Suprapubic skin (tissue), 4 donors: Measurements from ENCODE around the gene ZNF540. TPM values are rescaled to one million over a fixed set of nuclear protein-coding genes. Genes with fewer than 3 reads are reported as not detected.

Experiments used
- DNase-seq, 2 donors: peaks; one replicate each; pipeline ENCODE4 v3.0.0-alpha.2; 2019; ENCODE audit warnings: low spot score in 2 of 2
- H3K27ac ChIP-seq: fragments of 200-600 bp; sonication (generic); one replicate; pipeline ENCODE4 v1.5.1; 2019
- H3K27me3 ChIP-seq: fragments of 200-600 bp; sonication (generic); one replicate; pipeline ENCODE4 v1.5.1; 2019
- H3K36me3 ChIP-seq: fragments of 200-600 bp; sonication (generic); one replicate; pipeline ENCODE4 v1.5.1; 2019
- H3K4me1 ChIP-seq: fragments of 200-600 bp; sonication (generic); one replicate; pipeline ENCODE4 v1.5.1; 2019
- H3K4me3 ChIP-seq: fragments of 200-600 bp; sonication (generic); one replicate; pipeline ENCODE4 v1.5.1; 2019; ENCODE audit warnings: mild to moderate bottlenecking
- H3K9me3 ChIP-seq: fragments of 200-600 bp; sonication (generic); one replicate; pipeline ENCODE4 v1.5.1; 2019
- CTCF ChIP-seq, 2 donors: fragments of 200-600 bp in 1 of 2; fragments of 450-650 bp in 1 of 2; sonication (generic) in 1 of 2; IDR thresholded peaks; one replicate each; pipeline ENCODE4 v1.5.1; 2016 to 2019; ENCODE audit warnings: antibody characterized with exemption in 2 of 2, mild to moderate bottlenecking in 1 of 2, moderate library complexity in 1 of 2
- EP300 ChIP-seq: sonication (generic); formaldehyde crosslinking; IDR thresholded peaks from one replicate; pipeline ENCODE4 v1.6.1; 2017; ENCODE audit warnings: antibody characterized with exemption
- POLR2A ChIP-seq, 2 donors: fragments of 450-650 bp; IDR thresholded peaks; one replicate each; pipeline ENCODE4 v1.6.1; 2017; ENCODE audit warnings: antibody characterized with exemption in 2 of 2, mild to moderate bottlenecking in 2 of 2, moderate library complexity in 2 of 2
- POLR2AphosphoS5 ChIP-seq, 3 donors: sonication (generic); formaldehyde crosslinking; IDR thresholded peaks; one replicate each; pipeline ENCODE4 v1.6.1; 2017; ENCODE audit warnings: antibody characterized with exemption in 3 of 3
- WGBS: methylation state at CpG from one replicate; pipeline ENCODE4 v1.1.5; 2018; 5-methylcytosine and 5-hydroxymethylcytosine counted together
- total RNA-seq, 4 donors: library from RNA; depleted of rRNA; stranded (reverse); fragments of >200 nt; gene quantifications; one replicate each; pipeline ENCODE4 v1.1.0, GENCODE V29; 2016

ZNF540 gene
- 1 to 10 TPM in 3 of 4 donors, under 1 TPM in 1; 0.73 to 3.9 (median 3.5) TPM for total RNA-seq

GRCh38 chr19:37594304-37594981 is at the start of gene ZNF540, which contains the start of gene ZNF571:
Gene ZNF540 (plus strand): TSS chr19:37594876. CDS start chr19:37598448, 3,572 bp downstream.
Gene ZNF571 (minus strand): TSS chr19:37594792. CDS start chr19:37586676, 8,116 bp downstream.
- TF ChIP-seq CTCF (IDR thresholded peaks at IDR 0.05) (no peak), EP300 (no peak), POLR2A (IDR thresholded peaks at IDR 0.05) (peak in 1 of 2 donors; percentile 45), POLR2AphosphoS5 (IDR thresholded peaks at IDR 0.05) (peak in 2 of 3 donors; percentile 13 to 77)
- peaks cover 24% of the 10 kb centered on the region for H3K4me1 ChIP-seq
- peaks cover 8% of the 10 kb centered on the region for H3K9me3 ChIP-seq
- no peaks in the 10 kb centered on the region for H3K27me3 ChIP-seq
- DNase-seq = peak; percentile 95 to 97
- peak within 1 kb of the TSS; percentile 61 for H3K4me3 ChIP-seq
- H3K27ac ChIP-seq = peak within 1 kb of the TSS; percentile 91
- under 1% methylated on average over 34 of the region's 53 CpGs for WGBS
- H3K36me3 ChIP-seq = peaks cover 15% of the 10 kb centered on the region

- 4% methylated on average over 20 of the region's 65 CpGs for WGBS
- Histone ChIP-seq H3K4me1 (no peaks in the 10 kb centered on the region), H3K27ac (no peak overlapping the region), H3K36me3 (peaks cover 3% of the 10 kb centered on the region), H3K4me3 (peak overlapping the region; percentile 45), H3K9me3 (peaks cover 82% of the 10 kb centered on the region), H3K27me3 (no peaks in the 10 kb centered on the region)
- no peak for DNase-seq
- TF ChIP-seq POLR2AphosphoS5 (IDR thresholded peaks at IDR 0.05) (no peak), EP300 (no peak), CTCF (IDR thresholded peaks at IDR 0.05) (no peak), POLR2A (IDR thresholded peaks at IDR 0.05) (no peak)
These were observed 43.3 kb upstream of the ZNF540 start for GRCh38 chr19:37551129-37551993.

- Histone ChIP-seq H3K4me3 (no peak overlapping the region), H3K4me1 (no peaks in the 10 kb centered on the region), H3K36me3 (peaks cover 50% of the 10 kb centered on the region), H3K27me3 (no peaks in the 10 kb centered on the region), H3K9me3 (peaks cover 79% of the 10 kb centered on the region), H3K27ac (no peak overlapping the region)
- no peak for TF ChIP-seq EP300
- TF ChIP-seq POLR2A (IDR thresholded peaks at IDR 0.05) = no peak
- no peak for TF ChIP-seq POLR2AphosphoS5 (IDR thresholded peaks at IDR 0.05)
- no peak for TF ChIP-seq CTCF (IDR thresholded peaks at IDR 0.05)
- no peak for DNase-seq
- 89% methylated on average over 3 of the region's 3 CpGs for WGBS
These were observed 31.2 kb upstream of the ZNF540 start for GRCh38 chr19:37563518-37563917.

- DNase-seq = no peak
- H3K27ac ChIP-seq = no peak overlapping the region
- peaks cover 86% of the 10 kb centered on the region for H3K9me3 ChIP-seq
- no peaks in the 10 kb centered on the region for H3K4me1 ChIP-seq
- TF ChIP-seq EP300 = no peak
- TF ChIP-seq CTCF (IDR thresholded peaks at IDR 0.05) = no peak
- TF ChIP-seq POLR2A (IDR thresholded peaks at IDR 0.05) = no peak
- no peak for TF ChIP-seq POLR2AphosphoS5 (IDR thresholded peaks at IDR 0.05)
- 95% methylated on average over 7 of the region's 7 CpGs for WGBS
- peaks cover 61% of the 10 kb centered on the region for H3K36me3 ChIP-seq
- no peaks in the 10 kb centered on the region for H3K27me3 ChIP-seq
- no peak overlapping the region for H3K4me3 ChIP-seq
These were observed 29.9 kb upstream of the ZNF540 start for GRCh38 chr19:37564624-37565369.
